H1 (cell line): ENCODE results near the gene INA. TPM values are rescaled to one million over a fixed set of nuclear protein-coding genes. Genes with fewer than 3 reads are reported as not detected.

ENCODE experiments used
- CTCF ChIA-PET: fragments of 300-600 bp; sonication (Branson Sonifier 250); formaldehyde crosslinking; loops from one replicate; lab custom pipeline; 2021; ENCODE audit not compliant: partially characterized antibody; lab: Charles Lee
- POLR2A ChIA-PET: fragments of 300-600 bp; sonication (Branson Sonifier 250); formaldehyde crosslinking; loops from one replicate; lab custom pipeline; 2021; ENCODE audit warnings: inconsistent platforms; ENCODE audit not compliant: partially characterized antibody; lab: Charles Lee
- DNase-seq, 2 experiments: peaks; one replicate each; pipeline versions ENCODE4 v3.0.0 to v3.0.0-alpha.2; 2010 to 2022; ENCODE audit warnings: low spot score in 2 of 2, low read depth in 1 of 2, mixed read lengths in 1 of 2
- FAIRE-seq: peaks from 2 replicates; lab custom pipeline; 2011; peaks lifted over from hg19 to GRCh38; lab: Jason Lieb, UNC
- H2AFZ ChIP-seq: 2 replicates; pipeline ENCODE4 v1.8.1; 2012; ENCODE audit warnings: low read length, inconsistent platforms
- H2AK5ac ChIP-seq: 2 replicates; pipeline ENCODE4 v1.6.1; 2013; ENCODE audit warnings: low read depth, low read length
- H2BK120ac ChIP-seq: replicated peaks from 2 replicates; pipeline ENCODE3; 2013; ENCODE audit warnings: low read depth, low read length, inconsistent platforms
- H2BK12ac ChIP-seq: 2 replicates; pipeline ENCODE4 v1.6.1; 2013; ENCODE audit warnings: low read depth, low read length
- H2BK15ac ChIP-seq: 2 replicates; pipeline ENCODE4 v1.6.1; 2013; ENCODE audit warnings: low read length
- H2BK20ac ChIP-seq: 2 replicates; pipeline ENCODE4 v1.6.1; 2013; ENCODE audit warnings: low read length
- H2BK5ac ChIP-seq: 2 replicates; pipeline ENCODE4 v1.6.1; 2013; ENCODE audit warnings: low read depth, low read length
- H3K14ac ChIP-seq: 2 replicates; pipeline ENCODE4 v1.6.1; 2013; ENCODE audit warnings: inconsistent platforms; ENCODE audit not compliant: insufficient read length
- H3K18ac ChIP-seq: 2 replicates; pipeline ENCODE4 v1.6.1; 2013; ENCODE audit warnings: low read length; ENCODE audit errors: extremely low read depth
- H3K23ac ChIP-seq: 2 replicates; pipeline ENCODE4 v1.6.1; 2013; ENCODE audit warnings: inconsistent platforms; ENCODE audit not compliant: insufficient read length
- H3K23me2 ChIP-seq: 2 replicates; pipeline ENCODE4 v1.6.1; 2013; ENCODE audit warnings: low read depth, low read length
- H3K27ac ChIP-seq: 2 replicates; pipeline ENCODE4 v1.6.1; 2011; ENCODE audit warnings: low read depth, low read length, inconsistent platforms
- H3K27me3 ChIP-seq, 4 experiments: replicated peaks in 1 of 4; 1 replicate in 1 of 4; 2 replicates in 3 of 4; pipeline versions ENCODE4 v1.6.1 to v1.8.1; 2011 to 2013; ENCODE audit warnings: low read length in 3 of 4, mild to moderate bottlenecking in 3 of 4, inconsistent platforms in 2 of 4, mixed read lengths in 2 of 4, moderate library complexity in 1 of 4; ENCODE audit not compliant: control insufficient read depth in 3 of 4, insufficient read depth in 3 of 4; ENCODE audit errors: extremely low read depth in 1 of 4
- H3K36me3 ChIP-seq, 4 experiments: 2 replicates each; pipeline versions ENCODE4 v1.6.1 to v1.8.1; 2011 to 2013; ENCODE audit warnings: mild to moderate bottlenecking in 4 of 4, low read length in 3 of 4, moderate library complexity in 2 of 4, control low read depth in 1 of 4, inconsistent platforms in 1 of 4; ENCODE audit not compliant: insufficient read depth in 4 of 4, control insufficient read depth in 2 of 4
- H3K4ac ChIP-seq: replicated peaks from 2 replicates; pipeline ENCODE3; 2013; ENCODE audit warnings: low read length, low read depth, mixed read lengths, inconsistent platforms; ENCODE audit not compliant: insufficient read length
- H3K4me1 ChIP-seq, 4 experiments: replicated peaks in 1 of 4; 1 replicate in 1 of 4; 2 replicates in 3 of 4; pipeline versions ENCODE4 v1.6.1 to v1.8.1; 2011 to 2013; ENCODE audit warnings: low read length in 3 of 4, inconsistent platforms in 2 of 4, mixed read lengths in 1 of 4; ENCODE audit not compliant: insufficient read depth in 4 of 4, control insufficient read depth in 3 of 4
- H3K4me2 ChIP-seq, 2 experiments: 2 replicates each; pipeline versions ENCODE4 v1.6.1 to v1.8.1; 2011 to 2013; ENCODE audit warnings: low read depth in 2 of 2, low read length in 2 of 2, control low read depth in 1 of 2, inconsistent platforms in 1 of 2, mild to moderate bottlenecking in 1 of 2; ENCODE audit not compliant: insufficient read depth in 1 of 2
- H3K4me3 ChIP-seq, 4 experiments: fragments of 200-600, 300-600 bp in 1 of 4; sonication (generic), shearing (Covaris generic), sonication (Bioruptor Twin) in 1 of 4; 2 replicates each; pipeline versions ENCODE4 v1.5.1 to v1.8.1; 2011 to 2016; ENCODE audit warnings: low read length in 4 of 4, low read depth in 3 of 4, control low read depth in 2 of 4, inconsistent platforms in 2 of 4, mild to moderate bottlenecking in 2 of 4, mixed read lengths in 1 of 4, moderate library complexity in 1 of 4; ENCODE audit not compliant: insufficient read depth in 2 of 4; ENCODE audit errors: extremely low read depth in 1 of 4
- H3K56ac ChIP-seq: replicated peaks from 2 replicates; pipeline ENCODE3; 2013; ENCODE audit warnings: low read depth, mild to moderate bottlenecking, mixed read lengths, low read length, inconsistent platforms; ENCODE audit not compliant: insufficient read length
- H3K79me1 ChIP-seq: 2 replicates; pipeline ENCODE4 v1.6.1; 2013; ENCODE audit warnings: low read depth, low read length, control low read depth
- H3K79me2 ChIP-seq, 2 experiments: 2 replicates each; pipeline versions ENCODE4 v1.6.1 to v1.8.1; 2012 to 2013; ENCODE audit warnings: low read length in 2 of 2, mild to moderate bottlenecking in 2 of 2, inconsistent platforms in 1 of 2; ENCODE audit not compliant: insufficient read depth in 2 of 2, control insufficient read depth in 1 of 2
- H3K9ac ChIP-seq, 4 experiments: replicated peaks in 1 of 4; 1 replicate in 1 of 4; 2 replicates in 3 of 4; pipeline versions ENCODE4 v1.6.1 to v1.8.1; 2011 to 2013; ENCODE audit warnings: low read depth in 3 of 4, low read length in 3 of 4, control low read depth in 2 of 4, mild to moderate bottlenecking in 2 of 4, moderate library complexity in 2 of 4, inconsistent platforms in 1 of 4; ENCODE audit errors: extremely low read depth in 1 of 4
- H3K9me3 ChIP-seq, 2 experiments: 2 replicates each; pipeline versions ENCODE4 v1.6.1 to v1.8.1; 2012 to 2013; ENCODE audit warnings: mild to moderate bottlenecking in 2 of 2, moderate library complexity in 2 of 2, control low read depth in 1 of 2, inconsistent platforms in 1 of 2, low read depth in 1 of 2, low read length in 1 of 2, mixed read lengths in 1 of 2; ENCODE audit not compliant: insufficient read depth in 2 of 2
- H4K20me1 ChIP-seq, 2 experiments: replicated peaks in 1 of 2; 2 replicates each; pipeline versions ENCODE3 to v1.8.1; 2011 to 2013; ENCODE audit warnings: inconsistent platforms in 2 of 2, low read length in 2 of 2, mild to moderate bottlenecking in 1 of 2; ENCODE audit not compliant: insufficient read depth in 2 of 2, control insufficient read depth in 1 of 2
- H4K5ac ChIP-seq: 2 replicates; pipeline ENCODE4 v1.6.1; 2013; ENCODE audit warnings: low read length, low read depth, mixed read lengths, inconsistent platforms; ENCODE audit not compliant: insufficient read length
- H4K8ac ChIP-seq: 2 replicates; pipeline ENCODE4 v1.8.0; 2013; ENCODE audit warnings: mild to moderate bottlenecking, moderate library complexity, low read length, inconsistent platforms; ENCODE audit not compliant: insufficient read depth; ENCODE audit errors: extremely low read depth
- H4K91ac ChIP-seq: replicated peaks from 2 replicates; pipeline ENCODE3; 2013; ENCODE audit warnings: low read length, mixed read lengths, inconsistent platforms; ENCODE audit not compliant: insufficient read length
- ATF2 ChIP-seq: IDR thresholded peaks from 2 replicates; pipeline ENCODE4 v1.6.1; 2012; ENCODE audit warnings: low read length, inconsistent platforms
- CEBPB ChIP-seq: IDR thresholded peaks from 2 replicates; pipeline ENCODE4 v1.6.1; 2012; ENCODE audit warnings: low read depth, low read length
- CHD2 ChIP-seq: IDR thresholded peaks from 2 replicates; pipeline ENCODE4 v1.6.1; 2012; ENCODE audit warnings: low read length, improper control_type of control experiment
- FOSL1 ChIP-seq: IDR thresholded peaks from 2 replicates; pipeline ENCODE4 v1.6.1; 2011; ENCODE audit warnings: mild to moderate bottlenecking, low read depth, low read length, moderate library complexity; ENCODE audit not compliant: insufficient read depth
- KDM5A ChIP-seq: fragments of 200-600 bp; IDR thresholded peaks from 2 replicates; pipeline ENCODE4 v1.7.1; 2012; ENCODE audit warnings: mild to moderate bottlenecking, low read length, inconsistent platforms, mixed read lengths
- POU5F1 ChIP-seq: IDR thresholded peaks from 2 replicates; pipeline ENCODE4 v1.6.1; 2011; ENCODE audit warnings: low read depth, mild to moderate bottlenecking, low read length, moderate library complexity
- RXRA ChIP-seq: IDR thresholded peaks from 2 replicates; pipeline ENCODE4 v1.6.1; 2011; ENCODE audit warnings: low read depth, mild to moderate bottlenecking, low read length, moderate library complexity; ENCODE audit not compliant: insufficient read depth
- WGBS, 2 experiments: shearing (Covaris generic) in 1 of 2; methylation state at CpG; one replicate each; pipeline versions ENCODE4 v1.1.6 to v1.1.7; 2013 to 2015; ENCODE audit warnings: low lambda C conversion rate in 2 of 2, mixed read lengths in 2 of 2, inconsistent platforms in 1 of 2, low coverage in 1 of 2, missing lambda C conversion rate in 1 of 2; ENCODE audit not compliant: insufficient replicate concordance in 2 of 2, insufficient coverage in 1 of 2, insufficient read length in 1 of 2; ENCODE audit errors: extremely low coverage in 1 of 2, missing lambda C conversion rate in 1 of 2; 5-methylcytosine and 5-hydroxymethylcytosine counted together
- polyA plus RNA-seq, 7 experiments: library from polyadenylated mRNA; depleted of rRNA in 3 of 7; stranded (reverse) in 5 of 7; unstranded in 2 of 7; fragments of >200 nt in 5 of 7; fragments of 200-250 nt in 2 of 7; gene quantifications; 1 replicate in 5 of 7; 2 replicates in 1 of 7; 4 replicates in 1 of 7; pipeline versions ENCODE4 v1.2.1 to v1.2.3, GENCODE V29; 2011 to 2013; ENCODE audit warnings: missing spikeins in 2 of 7, mixed read lengths in 2 of 7
- total RNA-seq: library from RNA; stranded (reverse); fragmentation: NEBNext Ultra II Directional; extraction: Animal tissue kit (Norgen Biotek cat#: 25700); gene quantifications from 2 replicates; pipeline ENCODE4 v1.2.1, GENCODE V29; 2021

INA gene
- total and polyA plus RNA-seq, 2 of the 8 experiments (the other 6 are each of a cell fraction or from before 2014, with no cell fraction given): 17.1 to 18.1 TPM

- H3K14ac ChIP-seq: no peak overlapping the region
- no peaks in the 10 kb centered on the region for H3K23me2 ChIP-seq
- no peaks in the 10 kb centered on the region for H3K4me1 ChIP-seq
- no peak for FAIRE-seq
- no peak overlapping the region for H2BK120ac ChIP-seq
- ChIA-PET CTCF (interaction anchor here (1.3 kb wide), 1 partner anchor 12 kb away, joined by 4 read pairs; no protein-coding TSS in a partner anchor), POLR2A (no interaction called here)
- no peak overlapping the region for H3K23ac ChIP-seq
- no peak overlapping the region for H4K5ac ChIP-seq
- H2BK5ac ChIP-seq: no peak overlapping the region
- no peak overlapping the region for H3K18ac ChIP-seq
- H3K9me3 ChIP-seq: peaks cover 7 to 14% of the 10 kb centered on the region in 2 experiments; a peak in 3 of 4 replicates
- H3K79me1 ChIP-seq: no peaks in the 10 kb centered on the region
- no peaks in the 10 kb centered on the region for H4K20me1 ChIP-seq
- H3K79me2 ChIP-seq: no peaks in the 10 kb centered on the region
- no peak overlapping the region for H2BK12ac ChIP-seq
- no peak for DNase-seq
- no peaks in the 10 kb centered on the region; a peak in 1 of 7 replicates for H3K27me3 ChIP-seq
- H4K8ac ChIP-seq: no peak overlapping the region
- no peak overlapping the region for H3K4me3 ChIP-seq
- 100% methylated on average over 1 of the region's 1 CpG; no CpG with 5 or more reads in 1 of the 2 experiments for WGBS, 2 experiments
- no peak overlapping the region for H3K4me2 ChIP-seq
- no peak overlapping the region for H3K9ac ChIP-seq
- H3K56ac ChIP-seq: no peak overlapping the region
- H2AK5ac ChIP-seq: no peak overlapping the region
- H2BK15ac ChIP-seq: no peak overlapping the region
- H3K4ac ChIP-seq: no peak overlapping the region
- TF ChIP-seq CHD2: no peak
- no peak for TF ChIP-seq CEBPB
- no peak for TF ChIP-seq RXRA
- no peak for TF ChIP-seq FOSL1
- TF ChIP-seq POU5F1: no peak
- no peak for TF ChIP-seq KDM5A
- TF ChIP-seq ATF2: no peak
- no peak overlapping the region for H3K27ac ChIP-seq
- no peak overlapping the region for H4K91ac ChIP-seq
- H2BK20ac ChIP-seq: no peak overlapping the region
- no peaks in the 10 kb centered on the region for H3K36me3 ChIP-seq
- no peak overlapping the region for H2AFZ ChIP-seq
These were observed 20.3 kb upstream of the INA start for GRCh38 chr10:103256613-103257012.
